Tibial artery (tissue), 4 donors: ENCODE results near the gene TMIGD2.

Experiments
- DNase-seq, 2 donors: peaks; one replicate each; pipeline ENCODE4 v3.0.0-alpha.2; 2019
- H3K27ac ChIP-seq, 2 donors: fragments of 200-600 bp; sonication (generic) in 1 of 2; 1 replicate in 1 of 2; 2 replicates in 1 of 2; pipeline ENCODE4 v1.5.1; 2018 to 2019; ENCODE audit warnings: mild to moderate bottlenecking in 1 of 2
- H3K27me3 ChIP-seq, 2 donors: fragments of 200-600 bp; sonication (generic) in 1 of 2; one replicate each; pipeline versions ENCODE4 v1.5.1 to v1.6.0; 2016 to 2019
- H3K36me3 ChIP-seq, 3 donors: fragments of 200-600 bp; sonication (generic) in 2 of 3; one replicate each; pipeline ENCODE4 v1.5.1; 2016 to 2019; ENCODE audit warnings: mild to moderate bottlenecking in 2 of 3
- H3K4me1 ChIP-seq, 4 donors: fragments of 200-600 bp; sonication (generic) in 2 of 4; 1 replicate in 3 of 4; 2 replicates in 1 of 4; pipeline ENCODE4 v1.5.1; 2016 to 2019
- H3K4me3 ChIP-seq, 2 donors: fragments of 200-600 bp; sonication (generic) in 1 of 2; 1 replicate in 1 of 2; 2 replicates in 1 of 2; pipeline ENCODE4 v1.5.1; 2018 to 2019; ENCODE audit warnings: mild to moderate bottlenecking in 2 of 2
- H3K9me3 ChIP-seq, 3 donors: fragments of 200-600 bp; sonication (generic) in 1 of 3; one replicate each; pipeline ENCODE4 v1.5.1; 2016 to 2019
- intact Hi-C: fragments of 100-400 bp; cut with DNase I; formaldehyde crosslinking; loops from one replicate; pipeline ENCODE4 v1.15.0; 2023; ENCODE audit warnings: low total_unique reads
- TF ChIP-seq, protein P1 (sequence below), 2 experiments: fragments of 200-600 bp in 1 of 2; fragments of 450-650 bp in 1 of 2; IDR thresholded peaks; one replicate each; pipeline ENCODE4 v1.5.1; 2017 to 2019; ENCODE audit warnings: antibody characterized with exemption in 2 of 2, mild to moderate bottlenecking in 1 of 2, moderate library complexity in 1 of 2

TMIGD2 gene

GRCh38 chr19:4345342-4346019 is 43.3 kb upstream of the TMIGD2 start:
- no peak for DNase-seq
- TF ChIP-seq, protein P1, sequence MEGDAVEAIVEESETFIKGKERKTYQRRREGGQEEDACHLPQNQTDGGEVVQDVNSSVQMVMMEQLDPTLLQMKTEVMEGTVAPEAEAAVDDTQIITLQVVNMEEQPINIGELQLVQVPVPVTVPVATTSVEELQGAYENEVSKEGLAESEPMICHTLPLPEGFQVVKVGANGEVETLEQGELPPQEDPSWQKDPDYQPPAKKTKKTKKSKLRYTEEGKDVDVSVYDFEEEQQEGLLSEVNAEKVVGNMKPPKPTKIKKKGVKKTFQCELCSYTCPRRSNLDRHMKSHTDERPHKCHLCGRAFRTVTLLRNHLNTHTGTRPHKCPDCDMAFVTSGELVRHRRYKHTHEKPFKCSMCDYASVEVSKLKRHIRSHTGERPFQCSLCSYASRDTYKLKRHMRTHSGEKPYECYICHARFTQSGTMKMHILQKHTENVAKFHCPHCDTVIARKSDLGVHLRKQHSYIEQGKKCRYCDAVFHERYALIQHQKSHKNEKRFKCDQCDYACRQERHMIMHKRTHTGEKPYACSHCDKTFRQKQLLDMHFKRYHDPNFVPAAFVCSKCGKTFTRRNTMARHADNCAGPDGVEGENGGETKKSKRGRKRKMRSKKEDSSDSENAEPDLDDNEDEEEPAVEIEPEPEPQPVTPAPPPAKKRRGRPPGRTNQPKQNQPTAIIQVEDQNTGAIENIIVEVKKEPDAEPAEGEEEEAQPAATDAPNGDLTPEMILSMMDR (IDR thresholded peaks at IDR 0.05) = no peak
- Histone ChIP-seq H3K4me3 (no peak overlapping the region), H3K9me3 (no peaks in the 10 kb centered on the region), H3K36me3 (peaks cover 0 to 34% (median 0%) of the 10 kb centered on the region in 3 donors), H3K27ac (no peak overlapping the region), H3K4me1 (peaks cover 0 to 15% (median 12%) of the 10 kb centered on the region in 4 donors), H3K27me3 (no peaks in the 10 kb centered on the region)
- intact Hi-C loops = no loop called here

DNA sequence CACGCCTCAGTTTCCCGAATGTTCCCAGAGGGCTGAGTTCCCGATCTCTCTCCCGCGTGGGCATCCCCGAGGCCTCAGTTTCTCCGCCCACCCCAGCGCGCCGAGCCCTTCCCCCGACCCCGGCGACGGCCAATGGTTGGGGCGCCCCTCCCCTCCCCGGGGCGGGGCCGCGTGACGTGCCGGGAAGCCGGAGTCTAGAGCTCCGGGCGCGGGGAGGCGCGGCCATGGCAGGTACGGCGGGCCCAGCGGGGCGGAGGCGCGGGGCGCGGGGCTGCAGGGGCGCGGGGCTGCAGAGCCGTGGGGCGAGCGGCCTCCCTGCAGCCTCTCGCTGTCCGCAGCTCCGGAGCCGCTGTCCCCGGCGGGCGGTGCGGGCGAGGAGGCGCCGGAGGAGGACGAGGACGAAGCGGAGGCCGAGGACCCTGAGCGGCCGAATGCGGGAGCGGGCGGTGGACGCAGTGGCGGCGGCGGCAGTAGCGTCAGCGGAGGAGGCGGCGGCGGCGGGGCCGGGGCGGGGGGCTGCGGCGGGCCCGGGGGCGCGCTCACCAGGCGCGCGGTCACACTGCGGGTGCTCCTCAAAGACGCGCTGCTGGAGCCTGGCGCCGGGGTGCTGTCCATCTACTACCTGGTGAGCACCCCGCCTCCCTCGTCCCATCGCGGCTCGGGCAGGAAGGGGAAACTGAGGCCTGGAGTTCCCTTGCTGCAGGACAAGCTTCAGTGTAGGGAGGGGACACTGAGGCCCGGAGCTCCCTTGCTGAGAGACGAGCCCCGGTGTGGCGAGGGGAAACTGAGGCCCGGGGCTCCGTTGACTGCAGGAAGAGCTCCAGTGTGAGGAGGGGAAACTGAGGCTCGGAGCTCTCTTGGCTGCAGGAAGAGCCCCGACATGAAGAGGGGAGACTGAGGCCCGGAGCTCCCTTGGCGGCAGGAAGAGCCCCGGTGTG is 41.5 kb upstream of the TMIGD2 start, which contains the start of gene MPND:
TSS of gene MPND (plus strand) at position 193 of the 938 bp plus-strand sequence. CDS start at position 225, 32 bp downstream.
- peaks cover 0 to 15% (median 13%) of the 10 kb centered on the region in 4 donors for H3K4me1 ChIP-seq
- intact Hi-C loops = loop anchor here (5.0 kb wide), 1 partner anchor 59 kb away; the partner anchor contains the start of genes CHAF1A and SH3GL1
- H3K27ac ChIP-seq = peak within 1 kb of the TSS; percentile 90 to 91
- peak within 1 kb of the TSS; percentile 70 to 74 for H3K4me3 ChIP-seq
- TF ChIP-seq, protein P1 (IDR thresholded peaks at IDR 0.05) = no peak
- no peaks in the 10 kb centered on the region for H3K9me3 ChIP-seq
- H3K36me3 ChIP-seq = peaks cover 0 to 20% (median 0%) of the 10 kb centered on the region in 3 donors
- DNase-seq = peak; percentile 92 to 95
- peaks cover 0 to under 1% of the 10 kb centered on the region in 2 donors for H3K27me3 ChIP-seq

DNA sequence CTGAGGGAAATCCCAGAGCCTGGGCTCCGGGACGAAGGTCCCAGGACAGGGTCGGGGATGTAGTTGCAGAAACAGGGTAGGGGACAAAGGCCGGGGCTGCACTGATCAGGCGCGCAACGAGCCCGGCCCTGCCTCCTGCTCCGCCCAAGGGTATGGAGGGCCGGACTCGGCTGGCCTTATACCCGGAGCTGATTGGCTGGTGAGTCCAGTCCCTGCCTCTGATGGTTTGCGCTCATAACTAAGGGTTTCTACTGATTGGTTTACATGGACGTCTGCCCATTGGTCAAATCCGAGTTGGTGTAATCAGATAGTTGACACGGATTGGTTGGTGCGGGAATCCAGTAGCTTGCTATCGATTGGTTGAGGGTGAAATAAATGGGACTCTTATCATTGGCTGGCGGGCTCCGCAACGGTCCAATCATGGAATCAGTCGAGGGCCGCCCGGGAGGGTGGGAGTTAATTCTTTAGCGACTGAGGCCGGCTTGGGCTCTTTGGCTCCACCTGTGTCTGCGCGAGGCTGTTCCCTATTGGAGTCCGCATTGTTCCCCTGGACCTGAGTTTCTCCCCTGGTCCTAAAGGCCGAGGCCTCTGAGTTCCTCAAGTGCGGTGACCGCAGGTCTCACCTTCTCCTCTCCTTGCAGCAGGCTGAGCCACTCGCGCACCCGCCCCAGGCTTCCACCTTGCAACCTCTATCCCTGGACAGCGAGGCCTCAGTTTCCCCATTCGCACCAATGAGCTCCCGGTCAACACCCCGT is 40.6 kb upstream of the TMIGD2 start:
- Histone ChIP-seq H3K4me1 (peaks cover 0 to 22% (median 14%) of the 10 kb centered on the region in 4 donors), H3K36me3 (peaks cover 0 to 12% (median 0%) of the 10 kb centered on the region in 3 donors), H3K27me3 (peaks cover 0 to 4% of the 10 kb centered on the region in 2 donors), H3K4me3 (peak overlapping the region; percentile 70 to 74), H3K27ac (peak overlapping the region; percentile 90 to 91), H3K9me3 (no peaks in the 10 kb centered on the region)
- TF ChIP-seq, protein P1 (IDR thresholded peaks at IDR 0.05) = peak in 1 of 2 experiments; percentile 62
- intact Hi-C loops = loop anchor here (5.0 kb wide), 1 partner anchor 60 kb away; the partner anchor contains the start of genes CHAF1A and SH3GL1
- peak; percentile 98 to 99 for DNase-seq

DNA sequence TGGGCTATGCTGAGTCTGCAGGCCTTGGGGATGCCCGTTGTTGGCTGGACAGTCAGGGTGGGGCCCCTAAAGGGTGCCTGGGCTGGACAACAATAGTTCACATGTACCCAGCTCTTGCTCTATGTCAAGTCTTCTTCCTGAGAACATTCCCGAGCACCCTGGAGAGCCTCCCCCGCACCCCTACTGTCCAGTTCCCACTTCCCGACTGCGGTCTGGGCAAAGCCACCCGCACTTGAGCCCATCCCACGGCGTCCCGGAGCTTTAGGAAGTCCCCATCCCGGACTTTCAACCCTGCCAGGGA is 40.1 kb upstream of the TMIGD2 start:
- H3K27ac ChIP-seq = peak overlapping the region; percentile 90 to 91
- H3K9me3 ChIP-seq = no peaks in the 10 kb centered on the region
- DNase-seq = peak in 1 of 2 donors; percentile 45
- H3K4me1 ChIP-seq = peaks cover 0 to 23% (median 14%) of the 10 kb centered on the region in 4 donors
- H3K36me3 ChIP-seq = peaks cover 0 to 12% (median 0%) of the 10 kb centered on the region in 3 donors
- peaks cover 0 to 4% of the 10 kb centered on the region in 2 donors for H3K27me3 ChIP-seq
- H3K4me3 ChIP-seq = peak overlapping the region; percentile 70 to 74
- intact Hi-C loops = loop anchor here (5.0 kb wide), 1 partner anchor 60 kb away; the partner anchor contains the start of genes CHAF1A and SH3GL1
- TF ChIP-seq, protein P1 (IDR thresholded peaks at IDR 0.05) = no peak
